HepG2 (cell line): ENCODE measurements around the gene CDC40. TPM values are rescaled to one million over a fixed set of nuclear protein-coding genes. Genes with fewer than 3 reads are reported as not detected.

Source experiments
- ATF4 ChIP-seq, 2 experiments: fragments of 450-650 bp in 1 of 2; sonication (generic) in 1 of 2; formaldehyde crosslinking; IDR thresholded peaks; 2 replicates each; pipeline versions ENCODE4 v1.5.0 to v1.8.0; 2020 to 2022; ENCODE audit warnings: mild to moderate bottlenecking in 1 of 2, missing genetic modification reagents in 1 of 2
- DMAP1 ChIP-seq: IDR thresholded peaks from 2 replicates; pipeline ENCODE4 v1.6.1; 2016
- FOXA3 ChIP-seq: IDR thresholded peaks from 2 replicates; pipeline ENCODE4 v1.6.1; 2016; ENCODE audit warnings: missing genetic modification reagents, missing compliant biosample characterization
- GPN1 ChIP-seq: sonication (generic); formaldehyde crosslinking; IDR thresholded peaks from 2 replicates; pipeline ENCODE4 v1.5.1; 2020; ENCODE audit warnings: missing genetic modification reagents, borderline replicate concordance
- HDAC1 ChIP-seq: sonication (generic); formaldehyde crosslinking; IDR thresholded peaks from 2 replicates; pipeline ENCODE4 v1.5.1; 2020; ENCODE audit warnings: mild to moderate bottlenecking, missing genetic modification reagents
- HNRNPL ChIP-seq: fragments of 200-400 bp; formaldehyde crosslinking; IDR thresholded peaks from 2 replicates; pipeline ENCODE4 v1.6.1; 2017; ENCODE audit warnings: mild to moderate bottlenecking, low read depth, low read length
- JARID2 ChIP-seq: sonication (generic); formaldehyde crosslinking; IDR thresholded peaks from 2 replicates; pipeline ENCODE4 v1.8.1; 2023; ENCODE audit warnings: missing genetic modification reagents, inconsistent platforms; ENCODE audit not compliant: insufficient replicate concordance
- MTF2 ChIP-seq: sonication (generic); formaldehyde crosslinking; IDR thresholded peaks from 2 replicates; pipeline ENCODE4 v1.5.0; 2020; ENCODE audit warnings: missing genetic modification reagents, borderline replicate concordance
- NFRKB ChIP-seq: fragments of 450-650 bp; IDR thresholded peaks from 2 replicates; pipeline ENCODE4 v1.6.1; 2017
- SMYD3 ChIP-seq: sonication (generic); formaldehyde crosslinking; IDR thresholded peaks from 2 replicates; pipeline ENCODE4 v1.8.1; 2023; ENCODE audit warnings: mild to moderate bottlenecking, missing genetic modification reagents
- THAP9 ChIP-seq: sonication (generic); formaldehyde crosslinking; IDR thresholded peaks from 2 replicates; pipeline ENCODE4; 2020; ENCODE audit warnings: missing genetic modification reagents, mild to moderate bottlenecking, borderline replicate concordance
- YEATS2 ChIP-seq: sonication (generic); formaldehyde crosslinking; IDR thresholded peaks from 2 replicates; pipeline ENCODE4 v1.4.0; 2020; ENCODE audit warnings: missing genetic modification reagents, borderline replicate concordance
- ZNF503 ChIP-seq: sonication (generic); formaldehyde crosslinking; IDR thresholded peaks from 2 replicates; pipeline ENCODE4 v1.4.0; 2020; ENCODE audit warnings: missing genetic modification reagents
- ZNF550 ChIP-seq: sonication (generic); formaldehyde crosslinking; IDR thresholded peaks from 2 replicates; pipeline ENCODE4 v1.4.0; 2020; ENCODE audit warnings: mild to moderate bottlenecking, missing genetic modification reagents, borderline replicate concordance
- polyA plus RNA-seq, 8 experiments: library from polyadenylated mRNA; depleted of rRNA in 3 of 8; stranded (reverse) in 7 of 8; unstranded in 1 of 8; fragments of >200 nt; fragmentation: Illumina TruSeq in 4 of 8; extraction: Trizol in 4 of 8; gene quantifications; 2 replicates each; pipeline versions ENCODE4 v1.2.1 to v1.2.3, GENCODE V29; 2011 to 2016; ENCODE audit warnings: low read depth in 4 of 8, missing spikeins in 1 of 8, mixed read lengths in 1 of 8; ENCODE audit not compliant: insufficient read depth in 1 of 8
- total RNA-seq, 5 experiments: library from RNA; depleted of rRNA; stranded (reverse); fragments of >200 nt; fragmentation: Illumina TruSeq; extraction: Trizol; gene quantifications; 2 replicates each; pipeline ENCODE4 v1.2.3, GENCODE V29; 2016; ENCODE audit warnings: low read depth in 1 of 5
- TF ChIP-seq, protein P1 (sequence below): IDR thresholded peaks from 2 replicates; pipeline ENCODE4 v1.6.1; 2018; ENCODE audit warnings: missing genetic modification reagents
- TF ChIP-seq, protein P2 (sequence below), 2 experiments: sonication (generic) in 1 of 2; formaldehyde crosslinking in 1 of 2; IDR thresholded peaks; 2 replicates each; pipeline versions ENCODE4 v1.5.1 to v1.6.1; 2011 to 2020; ENCODE audit warnings: borderline replicate concordance in 1 of 2, low read depth in 1 of 2, low read length in 1 of 2, mild to moderate bottlenecking in 1 of 2, missing genetic modification reagents in 1 of 2, moderate library complexity in 1 of 2
- TF ChIP-seq, protein P3 (sequence below): IDR thresholded peaks from 2 replicates; pipeline ENCODE4 v1.6.1; 2018; ENCODE audit warnings: missing genetic modification reagents, mild to moderate bottlenecking, missing compliant biosample characterization

Gene CDC40
- total and polyA plus RNA-seq, 2 of the 13 experiments (the other 11 are each of a cell fraction or from before 2014, with no cell fraction given) = 11.4 to 21.5 TPM

DNA sequence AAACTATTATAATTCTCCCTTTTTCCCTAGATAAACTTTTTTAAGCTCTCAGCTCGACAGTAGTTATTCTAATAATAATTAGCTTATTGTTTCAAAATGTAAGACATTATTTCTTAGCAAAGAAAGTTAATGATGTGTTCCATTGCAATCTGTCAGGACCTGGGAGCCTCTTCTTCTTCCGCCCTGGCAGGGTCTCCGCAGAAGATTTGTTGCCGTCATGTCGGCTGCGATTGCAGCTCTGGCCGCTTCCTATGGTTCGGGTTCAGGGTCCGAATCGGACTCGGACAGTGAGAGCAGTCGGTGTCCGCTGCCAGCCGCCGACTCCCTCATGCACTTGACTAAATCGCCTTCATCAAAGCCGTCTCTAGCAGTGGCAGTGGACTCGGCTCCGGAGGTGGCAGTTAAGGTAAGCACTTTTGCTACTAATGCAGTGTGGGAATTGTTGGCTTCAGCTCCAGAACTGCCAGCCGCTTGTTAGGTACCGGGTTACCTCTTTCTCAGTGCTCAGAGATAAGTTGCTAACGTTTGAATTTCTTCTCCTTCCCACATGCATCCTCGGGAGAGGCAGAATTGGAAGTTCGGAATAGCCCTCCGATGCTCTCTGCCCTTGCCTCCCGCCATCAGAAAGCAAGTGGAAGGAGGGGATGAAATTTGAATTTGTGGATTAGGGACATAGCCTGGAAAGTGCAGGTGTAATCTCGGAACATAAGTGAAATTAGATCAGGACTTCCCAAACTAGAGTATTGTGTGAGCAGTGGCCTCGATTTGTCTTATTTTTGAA, at the start of gene CDC40 (continued):
- TF ChIP-seq, protein P1, sequence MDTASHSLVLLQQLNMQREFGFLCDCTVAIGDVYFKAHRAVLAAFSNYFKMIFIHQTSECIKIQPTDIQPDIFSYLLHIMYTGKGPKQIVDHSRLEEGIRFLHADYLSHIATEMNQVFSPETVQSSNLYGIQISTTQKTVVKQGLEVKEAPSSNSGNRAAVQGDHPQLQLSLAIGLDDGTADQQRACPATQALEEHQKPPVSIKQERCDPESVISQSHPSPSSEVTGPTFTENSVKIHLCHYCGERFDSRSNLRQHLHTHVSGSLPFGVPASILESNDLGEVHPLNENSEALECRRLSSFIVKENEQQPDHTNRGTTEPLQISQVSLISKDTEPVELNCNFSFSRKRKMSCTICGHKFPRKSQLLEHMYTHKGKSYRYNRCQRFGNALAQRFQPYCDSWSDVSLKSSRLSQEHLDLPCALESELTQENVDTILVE = peak; percentile 78; the same call in 1 of the 2 replicates
- TF ChIP-seq GPN1 (CRISPR knock-in tag) = no peak
- TF ChIP-seq YEATS2 (CRISPR knock-in tag) = peak; percentile 60; the same call in 1 of the 2 replicates
- peak in 1 of 2 experiments; percentile 8; a peak in 1 of 4 replicates for TF ChIP-seq ATF4 (CRISPR knock-in tag; IDR thresholded peaks at IDR 0.05)
- 0 out of 2 replicates have a peak, but pooled peaks have one; percentile 4 for TF ChIP-seq SMYD3 (CRISPR knock-in tag)
- TF ChIP-seq FOXA3 (CRISPR knock-in tag) = 0 out of 2 replicates have a peak, but pooled peaks have one; percentile 21
- peak; percentile 35 for TF ChIP-seq JARID2 (CRISPR knock-in tag)
- peak; percentile 57; the same call in 1 of the 2 replicates for TF ChIP-seq DMAP1
- TF ChIP-seq MTF2 (CRISPR knock-in tag) = peak; percentile 42; the same call in 1 of the 2 replicates
- TF ChIP-seq NFRKB = 0 out of 2 replicates have a peak, but pooled peaks have one; percentile 29
- TF ChIP-seq, protein P2, sequence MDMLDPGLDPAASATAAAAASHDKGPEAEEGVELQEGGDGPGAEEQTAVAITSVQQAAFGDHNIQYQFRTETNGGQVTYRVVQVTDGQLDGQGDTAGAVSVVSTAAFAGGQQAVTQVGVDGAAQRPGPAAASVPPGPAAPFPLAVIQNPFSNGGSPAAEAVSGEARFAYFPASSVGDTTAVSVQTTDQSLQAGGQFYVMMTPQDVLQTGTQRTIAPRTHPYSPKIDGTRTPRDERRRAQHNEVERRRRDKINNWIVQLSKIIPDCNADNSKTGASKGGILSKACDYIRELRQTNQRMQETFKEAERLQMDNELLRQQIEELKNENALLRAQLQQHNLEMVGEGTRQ (IDR thresholded peaks at IDR 0.05; ENCODE audit: low read depth, low read length) = no peak
- TF ChIP-seq, protein P2 (CRISPR knock-in tag; IDR thresholded peaks at IDR 0.05; ENCODE audit: borderline replicate concordance) = no peak
- TF ChIP-seq HNRNPL = no peak
- peak; percentile 47; the same call in 1 of the 2 replicates for TF ChIP-seq THAP9 (CRISPR knock-in tag)
- peak; percentile 62 for TF ChIP-seq HDAC1 (CRISPR knock-in tag)
- TF ChIP-seq, protein P3, sequence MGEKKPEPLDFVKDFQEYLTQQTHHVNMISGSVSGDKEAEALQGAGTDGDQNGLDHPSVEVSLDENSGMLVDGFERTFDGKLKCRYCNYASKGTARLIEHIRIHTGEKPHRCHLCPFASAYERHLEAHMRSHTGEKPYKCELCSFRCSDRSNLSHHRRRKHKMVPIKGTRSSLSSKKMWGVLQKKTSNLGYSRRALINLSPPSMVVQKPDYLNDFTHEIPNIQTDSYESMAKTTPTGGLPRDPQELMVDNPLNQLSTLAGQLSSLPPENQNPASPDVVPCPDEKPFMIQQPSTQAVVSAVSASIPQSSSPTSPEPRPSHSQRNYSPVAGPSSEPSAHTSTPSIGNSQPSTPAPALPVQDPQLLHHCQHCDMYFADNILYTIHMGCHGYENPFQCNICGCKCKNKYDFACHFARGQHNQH (CRISPR knock-in tag) = peak; percentile 20; the same call in 1 of the 2 replicates
- 0 out of 2 replicates have a peak, but pooled peaks have one; percentile 22 for TF ChIP-seq ZNF550
- no peak for TF ChIP-seq ZNF503
